GM21367 (cell line): ENCODE measurements around the gene CAPN2.

ENCODE experiments used
- ATAC-seq: cut with Tn5 transposase; IDR thresholded peaks from one replicate; pipeline ENCODE4 v1.9.1; 2021; ENCODE audit not compliant: unreplicated experiment

CAPN2 gene

DNA sequence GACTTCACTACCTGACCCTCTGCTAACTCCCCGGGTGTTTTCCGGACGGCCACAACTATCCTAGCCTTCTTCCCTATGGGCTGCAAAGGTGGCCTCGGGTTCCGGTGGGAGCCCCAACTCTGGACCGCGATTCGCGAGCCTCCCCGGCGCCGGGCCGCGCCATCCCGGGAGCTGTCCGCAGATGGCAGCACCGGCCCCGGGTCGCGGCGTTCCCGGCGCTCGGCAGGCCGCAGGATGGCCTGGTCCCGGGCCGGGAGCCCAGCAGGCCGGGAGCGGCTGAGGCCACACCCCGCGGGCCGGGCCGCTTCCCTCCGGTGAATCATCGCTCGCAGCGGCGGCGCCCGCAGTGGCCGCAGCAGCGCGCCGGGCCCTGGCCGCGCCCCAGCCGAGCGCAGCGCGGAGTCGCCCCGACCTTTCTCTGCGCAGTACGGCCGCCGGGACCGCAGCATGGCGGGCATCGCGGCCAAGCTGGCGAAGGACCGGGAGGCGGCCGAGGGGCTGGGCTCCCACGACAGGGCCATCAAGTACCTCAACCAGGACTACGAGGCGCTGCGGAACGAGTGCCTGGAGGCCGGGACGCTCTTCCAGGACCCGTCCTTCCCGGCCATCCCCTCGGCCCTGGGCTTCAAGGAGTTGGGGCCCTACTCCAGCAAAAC lies at the start of gene CAPN2:
TSS of gene CAPN2 (plus strand) at position 346 of the 656 bp plus-strand sequence. CDS start at position 448, 102 bp downstream.
- ATAC-seq: peak; percentile 49

DNA sequence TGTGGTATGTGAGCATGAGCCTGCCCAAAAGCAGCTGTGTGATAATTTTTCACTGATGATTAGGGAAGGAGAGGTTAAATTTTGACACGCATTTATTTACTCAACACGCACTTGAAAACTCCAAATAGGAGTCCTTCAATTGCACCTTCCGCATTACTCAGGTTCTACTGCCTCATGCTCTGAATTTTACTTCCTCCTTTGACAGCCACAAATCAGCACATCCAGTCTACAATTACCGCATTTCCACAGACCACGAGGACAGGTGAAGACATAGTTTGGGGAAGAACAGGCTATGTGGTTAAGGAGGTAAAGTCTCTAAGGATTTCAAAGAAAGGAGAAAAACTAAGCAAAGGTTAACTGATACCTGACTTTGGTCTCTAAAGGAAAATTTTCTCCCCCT lies 49.4 kb upstream of the CAPN2 start:
- ATAC-seq: no peak

DNA sequence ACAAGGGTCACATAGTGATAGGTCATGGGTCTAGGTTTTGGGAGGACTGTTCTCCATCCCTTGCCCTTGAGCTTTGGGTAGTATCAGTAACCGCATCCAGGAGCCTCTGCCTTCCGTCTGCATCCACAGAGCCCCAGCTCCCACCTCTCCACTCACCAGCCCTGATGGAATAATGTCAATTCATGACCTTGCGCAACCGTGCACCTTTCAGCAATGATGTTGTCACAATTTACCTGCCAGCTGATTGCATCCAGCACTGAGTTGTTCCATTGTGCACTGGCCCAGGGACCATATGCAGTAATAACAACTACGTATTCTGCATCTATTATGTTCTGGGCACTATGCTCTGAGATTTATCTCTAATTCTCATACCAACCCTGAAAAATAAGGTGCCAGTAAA lies 48.2 kb upstream of the CAPN2 start:
- ATAC-seq: no peak

DNA sequence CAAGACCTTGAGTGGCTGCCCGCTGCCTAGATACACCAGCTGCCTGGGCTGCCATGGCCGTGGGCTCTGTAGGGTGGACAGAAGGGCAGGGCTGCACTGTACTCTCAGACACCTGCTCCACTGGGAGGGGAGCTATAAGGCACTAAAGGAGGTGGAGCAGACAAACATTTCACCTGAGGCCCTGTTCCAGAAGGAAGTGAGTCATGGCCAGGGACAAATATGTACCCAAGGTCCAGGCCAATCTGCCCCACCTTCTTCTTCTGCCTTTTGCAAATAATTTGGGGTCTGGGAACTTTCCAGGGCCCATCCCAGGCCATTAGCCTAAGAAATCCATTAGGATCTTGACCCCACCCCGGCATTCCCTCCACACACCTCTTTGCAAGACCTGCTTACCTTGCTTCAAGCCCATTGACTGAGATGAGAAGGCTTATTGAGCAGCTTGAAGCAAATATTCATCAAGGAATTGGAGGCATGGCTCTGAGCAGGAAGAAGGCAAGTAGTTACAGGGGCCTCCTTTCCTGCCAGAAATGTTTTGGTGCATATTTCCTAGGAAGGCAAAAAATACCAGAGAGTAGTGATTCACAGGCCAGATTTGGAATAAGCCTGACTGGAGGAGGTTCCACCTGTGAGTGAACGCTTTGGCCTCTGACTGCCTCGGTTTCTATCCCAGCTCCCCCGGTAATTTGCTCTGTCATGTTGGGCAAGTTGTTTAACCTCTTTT lies 46.6 kb upstream of the CAPN2 start, which contains the start of gene CAPN8:
TSS of gene CAPN8 (minus strand) at position 110 of the 721 bp plus-strand sequence. CDS start at position 55, 55 bp downstream.
- no peak for ATAC-seq

DNA sequence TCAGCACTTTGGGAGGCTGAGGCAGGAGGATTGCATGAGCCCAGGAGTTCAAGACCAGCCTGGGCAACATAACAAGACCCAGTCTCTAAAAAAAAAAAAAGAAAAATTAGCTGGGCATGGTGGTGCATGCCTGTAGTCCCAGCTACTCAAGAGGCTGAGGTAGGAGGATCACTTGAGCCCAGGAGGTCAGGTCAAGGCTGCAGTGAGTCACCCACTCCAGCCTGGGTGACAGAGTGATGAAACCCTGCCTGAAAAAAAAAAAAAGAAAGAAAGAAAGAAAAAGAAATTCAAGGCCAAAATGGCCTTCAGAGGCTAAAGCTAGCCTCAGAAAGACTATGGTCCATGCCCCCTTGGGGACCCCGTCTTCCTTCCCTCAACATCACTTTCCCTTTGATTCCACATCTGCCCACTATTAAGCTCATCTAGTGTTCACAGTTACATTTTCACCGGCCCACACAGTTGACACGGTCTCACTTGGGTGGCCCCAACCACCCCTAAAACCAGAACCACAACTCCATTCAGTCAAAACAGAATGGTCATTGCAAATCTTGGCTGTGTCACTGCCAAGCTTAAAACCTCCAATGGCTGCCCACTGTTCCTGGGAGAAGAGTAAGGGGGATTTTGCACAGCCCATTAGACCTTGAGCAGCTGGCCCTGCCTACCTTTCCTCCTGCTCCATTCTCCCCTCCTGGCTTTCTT lies 44.7 kb upstream of the CAPN2 start:
- ATAC-seq: no peak

DNA sequence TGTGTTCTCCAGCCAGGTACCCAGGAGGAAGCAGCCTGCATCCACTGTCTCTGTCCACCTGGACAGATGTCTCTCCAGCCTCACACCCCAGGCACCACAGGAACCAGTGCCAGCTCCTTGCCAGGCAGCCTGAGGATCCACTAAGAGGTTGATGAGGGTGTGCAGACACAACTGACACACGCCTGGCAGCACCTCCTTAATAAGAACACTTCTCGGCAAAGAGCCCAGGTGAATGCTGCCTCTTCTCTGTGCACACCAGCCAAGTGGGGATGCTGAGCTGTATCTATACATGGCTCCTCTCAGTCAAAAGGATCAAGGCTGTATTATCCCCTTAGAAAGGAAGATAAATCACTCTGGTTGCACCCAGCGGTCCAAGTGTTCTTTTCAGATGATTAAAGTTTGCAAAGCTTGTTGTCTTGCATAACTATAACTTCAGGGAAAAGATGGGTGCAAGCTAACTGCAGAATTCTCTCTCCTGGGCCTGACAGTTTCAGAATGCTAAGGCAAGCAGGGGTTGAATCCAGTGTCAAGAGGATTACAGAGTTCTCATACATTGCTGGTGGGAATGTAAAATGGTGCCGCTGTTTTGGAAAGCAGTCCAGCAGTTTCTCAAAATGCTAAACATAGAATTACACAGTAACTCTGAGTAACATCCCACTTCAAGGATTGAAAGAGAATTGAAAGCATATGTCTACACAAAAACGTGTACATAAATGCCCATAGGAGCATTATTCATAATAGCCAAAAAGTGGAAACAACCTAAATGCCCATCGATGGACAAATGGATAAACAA lies 43.1 kb upstream of the CAPN2 start:
- no peak for ATAC-seq

DNA sequence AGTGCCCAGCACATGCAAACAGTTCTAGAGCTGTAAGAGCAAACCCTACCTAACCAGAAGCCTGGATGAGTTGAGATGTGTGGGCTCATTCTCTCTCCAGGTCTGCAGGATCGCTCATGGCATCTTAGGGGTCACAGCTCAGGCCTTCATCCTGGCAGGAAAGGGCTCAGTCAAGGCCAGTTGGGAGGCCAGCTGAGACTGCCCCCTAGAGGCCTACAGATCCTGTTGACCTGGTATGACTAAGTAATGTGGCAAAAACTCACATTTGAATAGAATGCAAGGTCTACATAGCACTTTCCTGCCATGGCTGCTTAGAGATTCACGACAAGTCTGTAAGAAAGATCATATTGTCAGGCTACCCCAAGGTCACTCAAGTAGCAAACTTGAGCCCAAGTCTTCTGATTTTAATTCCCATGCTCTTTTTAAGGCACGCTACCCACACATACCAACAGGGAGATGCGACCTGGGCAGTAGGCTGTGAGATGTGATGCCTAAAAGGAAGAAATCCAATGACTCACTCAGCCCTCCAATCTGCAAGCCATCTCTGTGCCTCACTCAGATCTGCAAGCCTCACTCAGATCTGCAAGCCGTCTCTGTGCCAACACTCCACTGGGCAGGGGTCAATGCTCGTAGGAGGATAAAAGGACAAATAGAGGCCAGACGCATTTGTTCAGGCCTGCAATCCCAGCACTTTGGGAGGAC lies 41.7 kb upstream of the CAPN2 start:
- ATAC-seq: no peak

DNA sequence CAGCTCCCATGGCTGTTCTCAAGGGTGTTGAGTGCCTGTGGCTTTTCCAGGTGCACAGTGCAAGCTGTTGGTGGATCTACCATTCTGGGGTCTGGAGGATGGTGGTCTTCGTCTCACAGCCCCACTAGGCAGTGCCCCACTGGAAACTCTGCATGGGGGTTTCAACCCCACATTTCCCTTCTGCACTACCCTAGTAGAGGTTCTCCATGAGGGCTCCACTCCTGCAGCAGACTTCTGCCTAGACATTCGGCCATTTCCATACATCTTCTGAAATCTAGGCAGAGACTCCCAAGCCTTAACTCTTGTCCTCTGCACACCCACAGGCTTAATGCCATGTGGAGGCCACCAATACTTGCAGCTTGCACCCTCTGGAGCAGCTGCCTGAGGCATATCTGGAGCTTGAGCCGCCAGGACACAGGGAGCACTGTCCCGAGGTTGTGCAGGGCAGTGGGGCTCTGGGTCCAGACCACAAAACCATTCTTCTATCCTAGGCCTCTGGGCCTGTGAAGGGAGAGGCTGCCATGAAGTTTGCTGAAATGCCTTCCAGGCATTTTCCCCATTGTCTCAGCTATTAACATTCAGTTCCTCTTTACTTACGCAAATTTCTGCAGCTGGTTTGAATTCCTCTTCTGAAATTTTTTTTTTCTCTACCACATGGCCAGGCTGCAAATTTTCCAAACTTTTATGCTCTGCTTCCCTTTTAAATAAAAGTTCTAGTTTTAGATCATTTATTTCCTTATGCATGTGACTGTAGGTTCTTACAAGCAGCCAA lies 38.0 kb upstream of the CAPN2 start:
- no peak for ATAC-seq

DNA sequence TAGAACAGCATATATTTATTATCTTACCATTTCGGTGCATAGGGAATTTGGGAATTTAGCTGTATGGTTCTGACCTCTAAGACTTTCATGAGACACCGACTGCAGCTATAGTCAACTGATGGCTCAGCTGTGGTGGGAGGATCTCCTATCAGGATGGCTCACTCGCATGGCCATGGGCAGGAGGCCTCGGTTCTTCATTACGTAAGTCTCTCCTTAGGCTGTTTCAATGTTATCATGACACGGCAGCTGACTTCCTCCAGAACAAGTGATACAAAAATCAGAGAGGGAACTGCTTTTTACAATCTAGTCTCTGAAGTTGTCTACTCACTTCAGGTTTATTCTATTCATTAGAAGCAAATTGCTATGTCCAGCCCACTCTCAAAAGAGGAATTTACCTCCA lies 33.5 kb upstream of the CAPN2 start:
- ATAC-seq: no peak

DNA sequence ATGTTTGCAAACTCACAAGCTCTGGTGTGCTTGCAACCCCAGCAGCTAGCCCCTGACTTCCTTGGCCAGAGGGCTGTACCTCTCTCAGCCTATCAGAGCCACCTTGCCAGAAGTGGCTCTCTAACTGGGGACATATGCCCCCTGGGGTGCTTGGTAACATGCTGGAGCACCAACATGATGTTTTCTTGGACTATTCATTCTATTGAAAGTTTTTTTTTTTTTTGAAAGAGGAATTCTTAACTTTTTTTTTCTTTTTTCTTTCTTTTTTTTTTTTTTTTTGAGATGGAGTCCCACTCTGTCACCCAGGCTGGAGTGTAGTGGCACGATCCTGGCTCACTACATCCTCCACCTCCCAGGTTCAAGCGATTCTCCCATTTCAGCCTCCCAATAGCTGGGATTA lies 32.2 kb upstream of the CAPN2 start:
- no peak for ATAC-seq

DNA sequence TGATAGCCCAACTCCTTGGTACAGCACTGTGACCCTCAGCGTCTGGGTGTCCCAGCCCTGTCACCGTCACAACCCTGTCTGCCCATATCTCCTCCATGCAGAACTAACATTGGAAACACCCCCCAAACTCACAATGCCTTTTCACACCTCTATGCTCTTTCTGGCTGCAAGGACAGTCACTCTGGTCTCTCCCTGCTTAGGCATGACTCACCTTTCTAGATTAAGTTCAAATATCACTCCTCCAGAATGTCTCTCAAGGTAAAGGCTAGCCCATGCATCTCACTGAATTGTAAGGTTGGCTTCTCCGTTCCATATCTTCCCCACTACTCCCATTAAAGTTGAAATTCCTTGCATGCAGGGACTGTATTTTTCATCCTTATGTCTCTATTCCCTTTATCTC lies 29.8 kb upstream of the CAPN2 start:
- no peak for ATAC-seq

DNA sequence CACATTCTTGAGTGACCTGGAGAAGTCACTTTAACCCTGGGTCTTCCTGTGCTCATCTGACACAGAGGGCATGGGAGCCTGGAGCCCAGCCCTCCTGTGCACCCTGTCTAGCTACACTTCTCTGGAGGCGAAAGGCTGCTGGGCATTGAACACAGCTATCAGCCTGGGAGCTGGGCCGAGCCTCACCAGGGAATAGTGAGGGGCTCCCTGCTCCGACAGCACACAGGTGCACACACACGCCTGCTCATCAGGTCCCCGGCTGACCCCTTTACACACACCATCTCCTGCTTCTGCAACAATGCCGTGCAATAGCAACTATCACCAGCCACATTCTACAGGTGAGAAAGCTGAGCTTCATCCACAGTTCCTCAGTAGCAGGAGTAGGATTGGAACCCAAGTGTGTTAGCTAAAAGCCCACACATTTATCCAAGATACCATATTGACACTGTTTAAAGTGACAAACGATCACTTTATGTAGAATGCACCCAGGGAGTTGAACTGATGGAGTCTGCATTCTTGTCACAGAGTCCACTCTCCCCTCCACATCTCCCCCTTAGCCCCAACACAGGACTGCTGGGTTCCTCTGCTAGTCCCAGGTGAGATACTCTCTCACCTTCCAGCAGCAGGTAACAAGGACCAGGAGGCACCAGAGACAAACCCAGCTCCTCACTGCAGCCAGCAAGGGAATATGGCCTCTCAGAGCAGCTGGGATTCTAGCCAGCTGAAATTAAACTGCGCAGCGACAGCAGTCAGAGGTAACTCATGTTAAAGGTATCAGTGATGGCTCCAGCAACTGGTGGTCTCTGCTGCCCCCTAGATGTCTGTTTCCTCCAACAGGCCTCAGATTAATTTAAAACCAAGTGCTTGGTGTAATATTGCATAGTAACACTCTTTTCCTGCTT lies 28.5 kb upstream of the CAPN2 start:
- ATAC-seq: no peak

DNA sequence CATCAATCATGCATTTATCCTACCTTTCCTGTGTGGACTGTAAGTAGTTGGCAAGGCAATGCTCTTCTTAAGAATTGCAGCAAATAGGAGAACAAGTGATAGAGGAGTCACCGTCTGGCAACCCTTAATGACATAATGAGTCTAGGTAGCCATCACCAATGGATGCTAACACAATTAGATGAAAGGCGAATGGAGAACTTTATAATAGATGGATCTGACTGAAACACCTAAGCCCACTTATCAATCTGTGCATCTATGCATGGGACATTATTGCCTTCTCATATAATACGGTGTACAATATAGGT lies 27.9 kb upstream of the CAPN2 start:
- no peak for ATAC-seq

DNA sequence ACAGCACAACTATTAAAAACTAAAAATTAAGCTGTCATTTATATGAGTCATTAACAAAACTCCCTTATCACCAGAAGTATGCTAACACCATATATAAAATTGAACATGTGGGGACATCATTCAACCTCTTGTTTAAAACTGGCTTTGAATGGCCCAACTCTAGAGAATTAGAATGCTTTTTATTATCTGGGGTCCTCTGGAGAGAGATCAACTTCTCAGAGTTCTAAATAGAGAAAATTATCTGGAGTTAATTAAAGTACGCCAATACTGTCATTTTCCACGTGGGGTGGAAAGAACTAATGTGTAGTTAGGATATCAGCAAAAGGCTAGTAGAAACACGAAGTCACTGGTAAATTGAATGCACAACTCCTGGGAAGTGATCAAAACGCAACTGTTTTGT lies 21.2 kb upstream of the CAPN2 start:
- ATAC-seq: no peak

DNA sequence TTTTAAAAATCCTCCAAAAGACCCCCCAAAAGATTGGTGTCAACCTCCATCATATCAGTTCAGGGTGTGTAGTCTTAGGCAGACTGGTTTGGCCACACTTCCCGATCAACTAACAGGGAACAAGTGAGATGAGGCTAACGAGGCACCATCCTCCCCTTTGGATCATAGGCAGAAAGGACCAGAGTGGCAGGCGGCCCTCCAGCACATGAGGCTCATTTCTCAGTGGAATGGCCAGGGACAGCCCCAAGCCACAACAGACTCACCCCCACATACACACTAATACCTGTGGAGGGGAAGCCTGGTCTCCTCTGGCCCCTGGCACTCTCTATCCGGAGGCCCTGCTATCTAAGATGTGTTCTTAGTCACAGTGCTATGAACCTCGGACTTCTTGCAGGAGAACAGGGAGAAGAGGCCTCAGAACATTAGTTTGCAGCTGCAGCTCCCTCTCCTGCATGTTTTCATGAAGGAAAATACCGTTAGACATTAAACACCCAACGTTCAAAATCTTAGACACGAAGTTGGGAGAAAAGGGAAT lies 17.3 kb upstream of the CAPN2 start:
- ATAC-seq: no peak

DNA sequence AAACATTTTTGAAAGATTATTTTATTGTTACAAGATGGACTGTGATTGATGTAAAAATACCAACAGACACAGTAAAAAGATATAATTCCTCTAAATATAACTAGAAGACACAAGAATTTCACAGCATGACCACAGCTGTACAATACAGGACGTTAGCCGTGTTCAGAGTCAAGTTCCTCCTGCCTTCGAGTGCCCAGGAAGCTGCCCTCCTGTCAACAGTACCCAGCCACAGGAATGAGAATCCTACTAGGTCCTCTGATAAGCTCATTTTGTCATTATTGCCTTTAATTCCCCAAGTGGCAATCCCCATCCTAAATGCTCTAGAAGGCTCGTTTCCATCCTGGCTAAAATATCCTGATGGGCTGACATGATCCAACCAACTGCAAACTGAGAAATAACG lies 16.4 kb upstream of the CAPN2 start:
- no peak for ATAC-seq

DNA sequence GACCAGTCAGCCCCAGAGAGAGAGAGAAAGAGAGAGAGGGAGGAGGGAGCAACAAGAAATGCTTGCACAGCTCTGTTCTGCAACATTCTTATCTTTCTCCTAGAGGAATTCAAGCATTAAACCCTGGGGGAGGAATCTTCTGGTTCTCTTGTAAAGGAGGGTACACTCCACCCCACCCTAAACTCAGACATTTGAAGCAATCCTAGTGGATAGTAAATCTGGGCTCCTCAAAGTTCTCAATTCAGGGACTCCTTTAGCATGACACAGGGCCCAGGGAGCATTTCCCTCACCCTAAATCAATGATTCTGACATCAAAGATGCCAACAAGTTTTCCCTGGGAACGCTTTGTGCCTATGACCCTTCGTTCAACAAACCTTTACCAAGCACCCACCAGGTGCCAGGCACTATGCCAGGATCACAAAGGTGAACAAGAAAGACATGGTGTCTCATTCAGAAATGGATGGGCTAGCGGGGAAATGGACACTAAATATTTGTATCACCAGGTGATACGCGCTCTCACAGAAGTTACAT lies 11.9 kb upstream of the CAPN2 start:
- no peak for ATAC-seq

DNA sequence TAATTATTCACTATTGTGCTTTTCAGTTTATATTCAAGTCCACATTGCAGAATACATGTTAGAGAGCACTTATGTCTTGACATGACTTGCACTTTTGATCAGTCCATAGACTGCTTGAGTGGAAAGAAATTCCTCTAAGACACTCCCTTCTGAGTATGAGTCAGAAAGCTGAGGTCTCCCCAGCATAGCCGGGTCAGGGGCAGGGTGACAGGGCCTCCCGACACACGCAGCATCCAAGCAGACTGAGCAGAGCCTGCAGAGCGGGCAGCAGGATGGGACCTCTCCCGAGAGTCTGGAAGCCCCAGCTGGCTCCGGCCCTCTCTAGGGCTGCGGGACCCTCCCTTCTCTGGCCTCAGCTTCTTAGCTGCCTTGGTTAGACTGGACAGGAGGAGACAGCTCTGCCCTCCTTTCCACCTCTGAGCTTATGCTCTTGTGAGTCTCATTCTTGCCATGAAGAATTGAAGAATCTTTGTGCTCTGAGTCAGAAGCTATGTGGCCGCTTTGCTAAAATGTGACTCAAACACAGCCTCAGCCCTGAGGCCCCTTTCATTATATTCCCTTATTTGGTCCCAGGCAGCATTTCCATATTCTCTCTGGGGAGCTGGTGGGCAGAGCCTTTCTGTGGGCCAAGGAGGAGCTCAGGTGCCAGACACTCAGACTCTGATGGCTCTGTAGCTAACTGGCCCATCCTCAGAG lies 11.2 kb upstream of the CAPN2 start:
- no peak for ATAC-seq
